NCI-H2081 (cell line): ENCODE measurements around the gene FOXP1.
A peak's percentile ranks its signal among the peaks of the same experiment; 100 is the strongest.

ENCODE experiments used
- DNase-seq, 2 experiments: peaks; one replicate each; lab custom pipeline; 2025; lab: John Stamatoyannopoulos, UW

The FOXP1 gene

DNA sequence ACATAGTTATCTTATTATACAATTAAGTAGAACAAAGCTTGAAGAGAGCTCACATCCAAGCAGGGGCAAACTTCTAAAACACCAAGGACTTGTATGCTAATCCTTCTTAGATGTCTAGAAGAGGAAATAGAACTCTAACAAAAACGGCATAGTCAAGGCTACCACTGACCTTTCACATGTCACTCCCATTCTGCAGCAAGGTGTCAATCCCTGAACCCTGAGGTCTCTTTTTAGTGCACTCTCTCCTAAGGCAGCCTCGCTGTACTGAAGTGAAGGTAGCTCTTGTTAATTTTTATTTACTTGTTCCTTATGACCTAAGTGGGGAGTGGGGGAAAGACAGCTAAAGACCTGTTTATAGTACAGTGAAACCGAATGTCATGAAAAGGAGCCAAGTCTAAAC lies 506.5 kb downstream of the FOXP1 start:
- no peak for DNase-seq

DNA sequence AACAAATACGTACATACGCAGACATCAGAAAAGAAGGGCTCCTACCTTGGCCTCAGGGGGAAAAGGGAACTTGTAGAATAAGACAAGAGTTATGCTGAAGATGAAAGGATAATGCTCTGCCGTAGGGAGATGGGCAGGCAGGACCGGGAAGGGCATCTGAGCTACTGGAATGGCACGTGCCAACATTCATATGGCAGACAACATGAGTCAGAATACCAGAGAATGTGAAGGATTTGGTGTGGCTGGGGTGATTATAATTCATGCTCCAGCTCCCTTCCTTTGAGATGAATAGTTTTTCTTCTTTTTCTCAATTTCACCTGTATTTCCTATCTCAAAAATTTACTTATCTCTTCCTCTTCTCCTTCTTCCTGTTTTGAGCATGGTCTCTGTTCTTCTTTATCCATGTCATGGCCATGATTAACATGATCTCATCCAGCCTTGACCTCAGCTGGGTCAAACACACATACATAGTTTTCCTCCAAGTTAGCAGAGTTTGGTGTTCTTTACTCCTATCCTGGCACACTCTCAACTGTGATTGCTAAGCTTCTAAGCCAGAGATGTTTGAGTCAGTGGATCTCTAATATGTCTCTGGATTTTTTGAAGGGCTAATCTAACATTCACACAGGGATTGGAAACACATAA lies 507.0 kb downstream of the FOXP1 start:
- DNase-seq, result no peak

GRCh38 chr3:71075494-71075893 lies 508.0 kb downstream of the FOXP1 start:
- no peak for DNase-seq

DNA sequence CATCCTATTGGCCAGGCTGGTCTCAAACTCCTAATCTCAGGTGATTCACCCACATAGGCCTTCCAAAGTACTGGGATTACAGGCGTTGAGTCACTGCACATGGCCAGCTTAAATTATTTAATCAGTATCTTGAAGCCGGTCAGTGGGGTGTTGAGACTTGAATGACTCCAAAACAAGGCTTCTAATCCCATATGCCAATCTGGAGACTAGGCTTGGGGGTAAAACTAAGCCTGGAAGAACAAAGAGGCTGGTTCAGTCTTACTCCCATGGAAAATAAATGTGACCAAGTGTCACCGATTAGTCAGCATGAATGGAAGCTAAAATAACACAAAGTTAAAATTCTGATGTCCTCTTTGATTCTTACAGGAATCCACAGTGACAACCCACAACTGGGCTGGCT lies 509.1 kb downstream of the FOXP1 start:
- DNase-seq, result no peak

GRCh38 chr3:71072986-71073385 lies 510.5 kb downstream of the FOXP1 start:
- DNase-seq, result no peak

- no peak for DNase-seq
Measured at GRCh38 chr3:71072287-71072686, 511.2 kb downstream of the FOXP1 start.

DNA sequence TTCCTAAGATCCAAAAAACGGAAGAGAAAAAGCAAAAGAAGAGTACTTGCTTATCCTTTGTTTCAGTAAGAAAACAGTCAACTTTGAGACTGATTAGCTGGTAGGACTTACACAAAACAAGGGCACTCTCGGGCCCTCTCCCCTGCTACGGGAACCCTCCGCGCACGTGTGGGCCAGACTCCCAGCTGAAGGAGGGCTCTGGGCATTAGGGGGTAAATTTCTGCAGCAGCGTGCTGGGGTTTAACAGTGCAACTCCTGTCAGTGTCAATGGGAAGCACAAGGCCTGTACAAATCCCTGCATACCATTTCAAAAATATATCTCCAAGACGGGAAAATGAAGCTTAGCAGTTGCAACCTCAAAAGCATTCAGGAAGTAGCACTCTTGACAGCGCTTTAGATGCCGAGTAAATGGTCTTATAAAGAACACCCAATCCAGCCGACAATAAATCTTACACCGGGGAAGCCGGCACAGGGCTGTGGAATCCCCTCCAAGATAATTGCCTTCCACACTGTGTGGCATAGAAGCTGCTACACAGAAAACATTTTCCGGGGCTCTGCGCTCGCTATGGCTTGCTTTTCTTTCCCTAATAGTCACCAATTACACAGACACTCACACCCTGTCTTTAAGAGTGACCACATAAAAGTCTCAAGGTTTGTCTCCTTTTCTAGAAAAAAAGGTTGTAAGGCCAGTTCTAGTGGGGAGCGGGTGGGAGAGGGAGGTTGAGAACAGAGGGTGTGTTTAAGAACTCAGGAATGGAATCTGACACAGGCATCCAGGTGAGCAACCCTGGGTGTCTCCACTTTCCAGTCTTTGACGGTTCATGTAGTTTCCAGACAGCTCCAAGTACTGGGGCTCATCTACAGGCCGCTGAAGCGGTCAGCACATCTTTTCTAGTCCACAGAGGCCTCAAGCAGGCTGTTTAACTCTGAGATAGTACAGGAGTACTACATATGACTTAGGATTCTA lies 512.7 kb downstream of the FOXP1 start:
- no peak for DNase-seq

GRCh38 chr3:71069797-71070196 lies 513.7 kb downstream of the FOXP1 start:
- peak in 1 of 2 experiments; percentile 29 for DNase-seq

GRCh38 chr3:71067977-71068654 lies 515.4 kb downstream of the FOXP1 start:
- no peak for DNase-seq

GRCh38 chr3:71066849-71067261 lies 516.7 kb downstream of the FOXP1 start:
- DNase-seq, result peak in 1 of 2 experiments; percentile 33

- peak in 1 of 2 experiments; percentile 32 for DNase-seq
Measured at GRCh38 chr3:71066356-71066755, 517.2 kb downstream of the FOXP1 start.

GRCh38 chr3:71065764-71066013 lies 517.8 kb downstream of the FOXP1 start:
- DNase-seq, result no peak

DNA sequence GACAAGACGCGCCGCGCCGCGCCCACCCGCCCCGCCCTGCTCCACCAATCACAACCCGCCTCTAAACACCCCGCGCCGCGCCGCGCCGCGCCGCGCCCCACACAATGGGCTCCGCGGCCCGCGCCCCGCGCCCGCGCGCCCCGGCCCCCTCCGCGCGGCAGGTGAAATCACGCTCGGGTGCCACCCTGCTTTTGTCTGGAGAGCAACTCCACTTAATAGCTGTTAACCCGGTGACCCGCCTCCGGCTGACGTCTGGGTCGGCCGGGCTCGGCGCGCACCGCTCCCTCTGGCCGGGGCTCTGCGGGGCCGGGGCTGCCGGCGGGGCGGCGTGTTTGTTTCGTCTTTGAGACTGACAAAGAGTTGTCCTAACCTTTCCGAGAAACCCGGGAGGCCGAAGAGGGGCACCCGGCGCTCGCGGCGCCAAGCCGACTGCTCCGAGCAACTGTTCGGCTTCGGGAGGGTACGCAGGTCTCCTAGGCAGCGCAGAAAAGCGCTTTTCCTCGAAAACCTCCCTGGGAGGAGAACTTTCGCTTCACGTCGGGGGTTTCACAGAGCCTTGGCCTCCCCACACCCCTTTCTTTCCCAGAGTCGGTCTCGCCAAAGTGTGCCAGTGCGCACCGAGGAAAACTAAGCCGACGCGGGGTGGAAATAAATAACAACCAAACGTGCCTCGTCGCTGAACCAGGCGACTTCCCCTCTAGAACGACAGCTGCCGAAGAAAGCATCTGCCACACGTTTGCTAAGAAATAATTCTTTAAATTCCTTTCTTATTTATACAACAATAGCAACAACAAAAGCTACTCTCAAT lies 518.4 kb downstream of the FOXP1 start:
- DNase-seq, result peak in 1 of 2 experiments; percentile 66

DNA sequence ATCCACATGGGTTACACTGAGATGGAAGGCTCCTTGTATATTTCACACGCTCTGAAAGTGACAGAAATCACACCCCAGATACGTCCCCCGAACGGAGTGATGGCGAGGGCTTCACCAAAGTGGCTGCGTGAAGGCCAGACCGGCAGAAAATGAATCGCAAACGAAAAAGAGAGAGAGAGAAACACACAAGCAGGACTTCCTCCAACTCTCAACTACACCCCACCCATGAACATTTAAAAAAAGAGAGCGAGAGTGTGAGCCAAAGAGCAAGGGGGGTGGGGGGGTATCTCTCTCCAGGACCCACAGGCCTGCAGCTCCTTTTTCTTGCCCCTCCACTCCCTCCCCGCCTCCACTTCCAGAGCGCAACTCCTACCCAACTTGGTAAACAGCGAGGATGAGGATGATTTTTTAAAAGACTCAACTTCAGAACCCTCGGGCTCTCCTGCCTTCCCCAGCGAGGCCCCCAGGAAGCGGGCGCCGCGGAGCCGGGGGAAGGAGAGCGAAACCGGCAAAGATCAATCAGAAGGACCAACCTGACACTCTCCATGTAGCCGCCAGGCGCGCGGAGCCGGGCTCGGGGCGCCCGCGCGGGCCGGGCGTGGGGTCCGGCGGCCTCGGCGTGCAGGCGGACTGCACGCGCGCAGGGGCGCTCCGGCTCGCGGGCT lies 519.1 kb downstream of the FOXP1 start:
- DNase-seq, result no peak

- DNase-seq, result peak in 1 of 2 experiments; percentile 10
Measured at GRCh38 chr3:71063773-71064290, 519.7 kb downstream of the FOXP1 start.

DNA sequence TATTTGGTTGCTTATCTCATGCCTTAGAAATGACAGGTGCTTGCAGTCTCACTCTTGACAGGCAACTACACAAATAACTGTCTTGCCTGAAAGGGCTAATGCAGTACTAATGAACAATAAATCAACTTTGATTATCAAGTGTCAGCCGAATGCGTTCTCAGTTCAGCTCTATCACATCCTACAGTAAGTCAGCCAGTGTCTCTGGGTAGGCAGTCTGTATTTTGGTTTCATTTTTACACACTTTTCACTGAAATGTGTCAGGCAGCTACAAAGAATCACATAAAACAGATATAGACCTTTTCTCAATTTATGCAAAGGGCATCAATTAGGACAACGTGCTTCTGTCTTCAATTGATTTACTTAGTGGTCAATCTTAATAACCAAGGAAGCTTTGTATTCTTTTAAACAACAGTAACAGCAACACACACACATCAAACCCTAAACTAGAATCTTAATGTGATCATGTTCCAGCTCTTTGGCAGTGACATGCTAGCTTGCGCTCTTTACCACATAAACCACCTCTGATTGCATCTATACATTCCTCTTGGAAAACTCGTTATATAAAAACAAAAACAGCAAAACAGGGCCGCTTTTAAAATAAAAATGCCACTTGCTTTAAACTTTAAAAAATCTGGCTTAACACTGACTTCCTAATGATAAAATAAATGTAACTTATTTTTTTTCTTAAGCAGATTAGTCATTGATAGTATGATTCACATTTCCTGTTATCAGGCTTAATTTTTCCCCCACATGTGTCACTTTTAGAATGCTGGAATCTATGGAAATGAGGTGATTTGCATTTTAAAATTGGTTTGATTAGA lies 520.4 kb downstream of the FOXP1 start:
- DNase-seq, result peak in 1 of 2 experiments; percentile 36

- DNase-seq, result no peak
Measured at GRCh38 chr3:71062037-71062932, 521.2 kb downstream of the FOXP1 start.

- no peak for DNase-seq
Measured at GRCh38 chr3:71061581-71061980, 521.9 kb downstream of the FOXP1 start.

GRCh38 chr3:71061037-71061436 lies 522.5 kb downstream of the FOXP1 start:
- DNase-seq, result no peak
